ENCODE results near the gene GMFB. TPM values are rescaled to one million over a fixed set of nuclear protein-coding genes. Genes with fewer than 3 reads are reported as not detected.

The GMFB gene
- total RNA-seq, 1 experiment from 2014 or later = 53.8 TPM

DNA sequence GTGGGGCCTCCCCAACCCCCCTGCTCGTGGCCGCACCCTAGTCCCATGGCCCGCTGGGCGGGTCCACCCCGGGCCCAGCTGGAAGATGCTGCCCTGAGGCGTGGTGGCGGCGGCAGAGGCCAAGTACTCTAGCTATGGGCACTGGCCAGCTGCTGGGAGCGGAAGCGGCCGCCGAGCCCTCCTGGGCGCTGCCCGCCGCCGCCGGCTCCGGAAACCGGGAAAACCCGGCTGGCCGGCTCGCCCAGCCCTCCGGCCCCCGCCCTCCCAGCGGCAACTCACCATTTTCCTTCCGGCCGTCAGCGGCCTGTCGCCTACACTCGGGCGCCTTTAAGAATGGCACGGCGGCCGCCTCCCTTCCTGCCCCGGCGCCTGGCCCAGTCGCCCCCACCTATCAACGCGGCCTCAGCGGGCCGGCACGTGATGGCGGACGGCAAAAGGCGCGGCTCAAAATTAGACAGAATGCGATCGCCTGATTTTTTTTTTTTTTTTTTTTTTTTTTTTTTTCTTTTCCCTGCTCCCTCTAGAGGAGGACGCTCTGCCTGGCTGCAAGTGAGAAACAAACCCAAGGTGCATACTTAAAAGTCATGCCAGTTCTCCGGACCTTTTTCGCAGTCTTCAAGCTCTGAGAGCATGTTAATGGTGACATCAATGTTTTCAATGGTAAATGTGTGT is at the start of gene GMFB (continued):
- TF ChIP-seq, protein P1, sequence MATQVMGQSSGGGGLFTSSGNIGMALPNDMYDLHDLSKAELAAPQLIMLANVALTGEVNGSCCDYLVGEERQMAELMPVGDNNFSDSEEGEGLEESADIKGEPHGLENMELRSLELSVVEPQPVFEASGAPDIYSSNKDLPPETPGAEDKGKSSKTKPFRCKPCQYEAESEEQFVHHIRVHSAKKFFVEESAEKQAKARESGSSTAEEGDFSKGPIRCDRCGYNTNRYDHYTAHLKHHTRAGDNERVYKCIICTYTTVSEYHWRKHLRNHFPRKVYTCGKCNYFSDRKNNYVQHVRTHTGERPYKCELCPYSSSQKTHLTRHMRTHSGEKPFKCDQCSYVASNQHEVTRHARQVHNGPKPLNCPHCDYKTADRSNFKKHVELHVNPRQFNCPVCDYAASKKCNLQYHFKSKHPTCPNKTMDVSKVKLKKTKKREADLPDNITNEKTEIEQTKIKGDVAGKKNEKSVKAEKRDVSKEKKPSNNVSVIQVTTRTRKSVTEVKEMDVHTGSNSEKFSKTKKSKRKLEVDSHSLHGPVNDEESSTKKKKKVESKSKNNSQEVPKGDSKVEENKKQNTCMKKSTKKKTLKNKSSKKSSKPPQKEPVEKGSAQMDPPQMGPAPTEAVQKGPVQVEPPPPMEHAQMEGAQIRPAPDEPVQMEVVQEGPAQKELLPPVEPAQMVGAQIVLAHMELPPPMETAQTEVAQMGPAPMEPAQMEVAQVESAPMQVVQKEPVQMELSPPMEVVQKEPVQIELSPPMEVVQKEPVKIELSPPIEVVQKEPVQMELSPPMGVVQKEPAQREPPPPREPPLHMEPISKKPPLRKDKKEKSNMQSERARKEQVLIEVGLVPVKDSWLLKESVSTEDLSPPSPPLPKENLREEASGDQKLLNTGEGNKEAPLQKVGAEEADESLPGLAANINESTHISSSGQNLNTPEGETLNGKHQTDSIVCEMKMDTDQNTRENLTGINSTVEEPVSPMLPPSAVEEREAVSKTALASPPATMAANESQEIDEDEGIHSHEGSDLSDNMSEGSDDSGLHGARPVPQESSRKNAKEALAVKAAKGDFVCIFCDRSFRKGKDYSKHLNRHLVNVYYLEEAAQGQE (IDR thresholded peaks at IDR 0.05; ENCODE audit: low read depth) = no peak
- TF ChIP-seq CEBPB (IDR thresholded peaks at IDR 0.05; ENCODE audit: low read depth) = no peak
- no peak for TF ChIP-seq ZNF274 (IDR thresholded peaks at IDR 0.05; ENCODE audit: low read depth, low read length)
- peak; percentile 74 for TF ChIP-seq ELF1 (IDR thresholded peaks at IDR 0.05; ENCODE audit: borderline replicate concordance, low read depth)

DNA sequence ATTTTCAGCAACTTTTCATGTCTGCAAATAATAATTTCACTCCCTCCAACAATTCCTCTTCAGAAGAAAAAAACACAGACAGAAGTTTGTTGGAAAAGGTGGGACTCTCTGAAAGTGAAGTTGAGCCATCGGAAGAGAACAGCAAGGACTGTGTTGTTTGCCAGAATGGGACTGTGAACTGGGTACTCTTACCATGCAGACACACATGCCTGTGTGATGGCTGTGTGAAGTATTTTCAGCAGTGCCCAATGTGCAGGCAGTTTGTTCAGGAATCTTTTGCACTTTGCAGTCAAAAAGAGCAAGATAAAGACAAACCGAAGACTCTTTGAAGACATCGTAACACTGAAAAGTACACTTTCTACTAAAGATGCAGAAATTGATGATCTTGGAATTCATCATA is 49.3 kb upstream of the GMFB start:
- no peaks in the 10 kb centered on the region for H3K9me3 ChIP-seq (ENCODE audit: control insufficient read depth in 1 of 2, insufficient read depth in 1 of 2, low read depth in 1 of 2, low read length in 2 of 2)
- no peaks in the 10 kb centered on the region for H3K4me1 ChIP-seq (ENCODE audit: control insufficient read depth in 1 of 2, insufficient read depth in 2 of 2, low read length in 2 of 2)
- no peak overlapping the region for H2AFZ ChIP-seq (ENCODE audit: low read depth, low read length, poor library complexity, severe bottlenecking)
- no peaks in the 10 kb centered on the region for H3K79me2 ChIP-seq (ENCODE audit: insufficient read depth, low read length)
- BruUV-seq (replicated peaks) = no TSS peak
- H3K9me2 ChIP-seq (ENCODE audit: insufficient read depth) = no peaks in the 10 kb centered on the region
- no peak overlapping the region for H3K4me2 ChIP-seq (ENCODE audit: low read length)
- DNase-seq (ENCODE audit: low read depth, low spot score) (no peak), ATAC-seq (no peak)
- no peak for TF ChIP-seq TCF7L2 (IDR thresholded peaks at IDR 0.05; ENCODE audit: borderline replicate concordance, extremely low read depth, insufficient read depth, insufficient read length)
- TF ChIP-seq RAD21 (IDR thresholded peaks at IDR 0.05; ENCODE audit: low read depth) = no peak
- TF ChIP-seq SIN3A (IDR thresholded peaks at IDR 0.05; ENCODE audit: low read depth) = no peak
- TF ChIP-seq CBX3 (IDR thresholded peaks at IDR 0.05; ENCODE audit: low read depth) = no peak
- TF ChIP-seq, protein P2, sequence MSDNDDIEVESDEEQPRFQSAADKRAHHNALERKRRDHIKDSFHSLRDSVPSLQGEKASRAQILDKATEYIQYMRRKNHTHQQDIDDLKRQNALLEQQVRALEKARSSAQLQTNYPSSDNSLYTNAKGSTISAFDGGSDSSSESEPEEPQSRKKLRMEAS (IDR thresholded peaks at IDR 0.05) = no peak
- TF ChIP-seq, protein P3, sequence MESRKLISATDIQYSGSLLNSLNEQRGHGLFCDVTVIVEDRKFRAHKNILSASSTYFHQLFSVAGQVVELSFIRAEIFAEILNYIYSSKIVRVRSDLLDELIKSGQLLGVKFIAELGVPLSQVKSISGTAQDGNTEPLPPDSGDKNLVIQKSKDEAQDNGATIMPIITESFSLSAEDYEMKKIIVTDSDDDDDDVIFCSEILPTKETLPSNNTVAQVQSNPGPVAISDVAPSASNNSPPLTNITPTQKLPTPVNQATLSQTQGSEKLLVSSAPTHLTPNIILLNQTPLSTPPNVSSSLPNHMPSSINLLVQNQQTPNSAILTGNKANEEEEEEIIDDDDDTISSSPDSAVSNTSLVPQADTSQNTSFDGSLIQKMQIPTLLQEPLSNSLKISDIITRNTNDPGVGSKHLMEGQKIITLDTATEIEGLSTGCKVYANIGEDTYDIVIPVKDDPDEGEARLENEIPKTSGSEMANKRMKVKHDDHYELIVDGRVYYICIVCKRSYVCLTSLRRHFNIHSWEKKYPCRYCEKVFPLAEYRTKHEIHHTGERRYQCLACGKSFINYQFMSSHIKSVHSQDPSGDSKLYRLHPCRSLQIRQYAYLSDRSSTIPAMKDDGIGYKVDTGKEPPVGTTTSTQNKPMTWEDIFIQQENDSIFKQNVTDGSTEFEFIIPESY (IDR thresholded peaks at IDR 0.05; ENCODE audit: extremely low read depth, insufficient replicate concordance, low read length) = no peak
- no peak for TF ChIP-seq CEBPB (IDR thresholded peaks at IDR 0.05; ENCODE audit: low read depth)
- no peak for TF ChIP-seq YY1 (IDR thresholded peaks at IDR 0.05; ENCODE audit: extremely low read depth, insufficient replicate concordance, low read depth, low read length)
- TF ChIP-seq POLR2AphosphoS5 (IDR thresholded peaks at IDR 0.05; ENCODE audit: low read depth, low read length) = no peak
- no peak for TF ChIP-seq JUND (IDR thresholded peaks at IDR 0.05)
- TF ChIP-seq, protein P4, sequence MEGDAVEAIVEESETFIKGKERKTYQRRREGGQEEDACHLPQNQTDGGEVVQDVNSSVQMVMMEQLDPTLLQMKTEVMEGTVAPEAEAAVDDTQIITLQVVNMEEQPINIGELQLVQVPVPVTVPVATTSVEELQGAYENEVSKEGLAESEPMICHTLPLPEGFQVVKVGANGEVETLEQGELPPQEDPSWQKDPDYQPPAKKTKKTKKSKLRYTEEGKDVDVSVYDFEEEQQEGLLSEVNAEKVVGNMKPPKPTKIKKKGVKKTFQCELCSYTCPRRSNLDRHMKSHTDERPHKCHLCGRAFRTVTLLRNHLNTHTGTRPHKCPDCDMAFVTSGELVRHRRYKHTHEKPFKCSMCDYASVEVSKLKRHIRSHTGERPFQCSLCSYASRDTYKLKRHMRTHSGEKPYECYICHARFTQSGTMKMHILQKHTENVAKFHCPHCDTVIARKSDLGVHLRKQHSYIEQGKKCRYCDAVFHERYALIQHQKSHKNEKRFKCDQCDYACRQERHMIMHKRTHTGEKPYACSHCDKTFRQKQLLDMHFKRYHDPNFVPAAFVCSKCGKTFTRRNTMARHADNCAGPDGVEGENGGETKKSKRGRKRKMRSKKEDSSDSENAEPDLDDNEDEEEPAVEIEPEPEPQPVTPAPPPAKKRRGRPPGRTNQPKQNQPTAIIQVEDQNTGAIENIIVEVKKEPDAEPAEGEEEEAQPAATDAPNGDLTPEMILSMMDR (IDR thresholded peaks at IDR 0.05 in 2 of 3, conservative IDR thresholded peaks at IDR 0.05 in 1 of 3; ENCODE audit: borderline replicate concordance in 1 of 3, insufficient read depth in 1 of 3, low read depth in 2 of 3, low read length in 2 of 3) = no peak
- RAD21 ChIA-PET (ENCODE audit: low non-redundant PET in 1 of 2, low total read pairs in 2 of 2, uncharacterized antibody in 2 of 2, unreplicated experiment in 2 of 2) = no interaction called here
- no peaks in the 10 kb centered on the region for H4K20me1 ChIP-seq (ENCODE audit: insufficient read depth)
- 0 out of 4 replicates have a peak, but pooled peaks cover 2 to 6% of the 10 kb centered on the region in 2 experiments for H3K36me3 ChIP-seq (ENCODE audit: control insufficient read depth in 1 of 2, insufficient read depth in 2 of 2, low read length in 2 of 2)
- POLR2A ChIA-PET = no interaction called here
- H3K27ac ChIP-seq (ENCODE audit: low read depth, low read length) = no peak overlapping the region
- no peak overlapping the region for H3K4me3 ChIP-seq (replicated peaks in 1 of 2; ENCODE audit: low read depth in 1 of 2, low read length in 2 of 2)
- CTCF ChIA-PET = interaction anchor here (1.8 kb wide), 1 partner anchor 26 kb away, joined by 5 read pairs; no protein-coding TSS in a partner anchor
- intact Hi-C loops (cut with micrococcal nuclease) = no loop called here
- H3K27me3 ChIP-seq (ENCODE audit: insufficient read depth, low read length) = no peaks in the 10 kb centered on the region
- no peak overlapping the region for H3K9ac ChIP-seq (ENCODE audit: low read length)
